ENCODE measurements around the gene OGA.

The OGA gene

GRCh38 chr10:101834341-101834740, 16.1 kb upstream of the OGA start:
- Histone ChIP-seq H3K4me1 (ENCODE audit: control insufficient read depth, insufficient read depth, low read length, poor library complexity, severe bottlenecking) (peaks cover 4% of the 10 kb centered on the region), H3K9me3 (ENCODE audit: control insufficient read depth, low read length) (no peaks in the 10 kb centered on the region), H3K36me3 (ENCODE audit: control insufficient read depth, insufficient read depth, low read length) (no peaks in the 10 kb centered on the region), H3K4me3 (ENCODE audit: extremely low read depth, insufficient read depth, low read length, poor library complexity, severe bottlenecking) (no peak overlapping the region), H3K27ac (ENCODE audit: low read depth, low read length, severe bottlenecking) (no peak overlapping the region)
- 75% methylated on average over 7 of the region's 8 CpGs; no CpG with 5 or more reads in 1 of the 2 experiments for WGBS, 2 experiments (ENCODE audit: insufficient coverage in 2 of 2)

GRCh38 chr10:101833466-101833865, 15.2 kb upstream of the OGA start:
- WGBS, 2 experiments (ENCODE audit: insufficient coverage in 2 of 2), result 100% methylated on average over 1 of the region's 1 CpG; no CpG with 5 or more reads in 1 of the 2 experiments
- H3K4me3 ChIP-seq (ENCODE audit: extremely low read depth, insufficient read depth, low read length, poor library complexity, severe bottlenecking), result no peak overlapping the region
- no peaks in the 10 kb centered on the region for H3K9me3 ChIP-seq (ENCODE audit: control insufficient read depth, low read length)
- H3K4me1 ChIP-seq (ENCODE audit: control insufficient read depth, insufficient read depth, low read length, poor library complexity, severe bottlenecking), result peaks cover 4% of the 10 kb centered on the region
- H3K27ac ChIP-seq (ENCODE audit: low read depth, low read length, severe bottlenecking), result no peak overlapping the region
- no peaks in the 10 kb centered on the region for H3K36me3 ChIP-seq (ENCODE audit: control insufficient read depth, insufficient read depth, low read length)

- H3K4me1 ChIP-seq (ENCODE audit: control insufficient read depth, insufficient read depth, low read length, poor library complexity, severe bottlenecking), result peaks cover 4% of the 10 kb centered on the region
- WGBS, 2 experiments (ENCODE audit: insufficient coverage in 2 of 2), result 91 to 98% methylated on average over 4 of the region's 4 CpGs
These were observed 14.1 kb upstream of the OGA start for GRCh38 chr10:101832325-101832771.

GRCh38 chr10:101831169-101831811, 13.0 kb upstream of the OGA start:
- Histone ChIP-seq H3K36me3 (ENCODE audit: control insufficient read depth, insufficient read depth, low read length) (no peaks in the 10 kb centered on the region), H3K27ac (ENCODE audit: low read depth, low read length, severe bottlenecking) (no peak overlapping the region), H3K4me1 (ENCODE audit: control insufficient read depth, insufficient read depth, low read length, poor library complexity, severe bottlenecking) (peaks cover 11% of the 10 kb centered on the region), H3K4me3 (ENCODE audit: extremely low read depth, insufficient read depth, low read length, poor library complexity, severe bottlenecking) (peak overlapping the region; percentile 32), H3K9me3 (ENCODE audit: control insufficient read depth, low read length) (no peaks in the 10 kb centered on the region)
- 69 to 90% methylated on average over 2 to 6 of the region's 9 CpGs for WGBS, 2 experiments (ENCODE audit: insufficient coverage in 2 of 2)

More at GRCh38 chr10:101832325-101832771, 14.1 kb upstream of the OGA start:
- Histone ChIP-seq H3K9me3 (ENCODE audit: control insufficient read depth, low read length) (no peaks in the 10 kb centered on the region), H3K4me3 (ENCODE audit: extremely low read depth, insufficient read depth, low read length, poor library complexity, severe bottlenecking) (no peak overlapping the region), H3K36me3 (ENCODE audit: control insufficient read depth, insufficient read depth, low read length) (no peaks in the 10 kb centered on the region), H3K27ac (ENCODE audit: low read depth, low read length, severe bottlenecking) (no peak overlapping the region)

GRCh38 chr10:101830322-101831168, 12.3 kb upstream of the OGA start:
- 7 to 14% methylated on average over 24 to 27 of the region's 56 CpGs for WGBS, 2 experiments (ENCODE audit: insufficient coverage in 2 of 2)
- Histone ChIP-seq H3K4me1 (ENCODE audit: control insufficient read depth, insufficient read depth, low read length, poor library complexity, severe bottlenecking) (peaks cover 18% of the 10 kb centered on the region), H3K9me3 (ENCODE audit: control insufficient read depth, low read length) (no peaks in the 10 kb centered on the region), H3K27ac (ENCODE audit: low read depth, low read length, severe bottlenecking) (peak overlapping the region; percentile 80), H3K36me3 (ENCODE audit: control insufficient read depth, insufficient read depth, low read length) (no peaks in the 10 kb centered on the region), H3K4me3 (ENCODE audit: extremely low read depth, insufficient read depth, low read length, poor library complexity, severe bottlenecking) (peak overlapping the region; percentile 32)

- Histone ChIP-seq H3K4me3 (ENCODE audit: extremely low read depth, insufficient read depth, low read length, poor library complexity, severe bottlenecking) (peak overlapping the region; percentile 32), H3K9me3 (ENCODE audit: control insufficient read depth, low read length) (no peaks in the 10 kb centered on the region), H3K36me3 (ENCODE audit: control insufficient read depth, insufficient read depth, low read length) (no peaks in the 10 kb centered on the region), H3K27ac (ENCODE audit: low read depth, low read length, severe bottlenecking) (no peak overlapping the region), H3K4me1 (ENCODE audit: control insufficient read depth, insufficient read depth, low read length, poor library complexity, severe bottlenecking) (peaks cover 24% of the 10 kb centered on the region)
- 26% methylated on average over 12 to 14 of the region's 31 CpGs for WGBS, 2 experiments (ENCODE audit: insufficient coverage in 2 of 2)
These were observed 11.5 kb upstream of the OGA start for GRCh38 chr10:101829561-101830315.

- no peak overlapping the region for H3K27ac ChIP-seq (ENCODE audit: low read depth, low read length, severe bottlenecking)
- H3K36me3 ChIP-seq (ENCODE audit: control insufficient read depth, insufficient read depth, low read length), result no peaks in the 10 kb centered on the region
- WGBS, 2 experiments (ENCODE audit: insufficient coverage in 2 of 2), result 72 to 82% methylated on average over 32 to 34 of the region's 39 CpGs
- no peaks in the 10 kb centered on the region for H3K9me3 ChIP-seq (ENCODE audit: control insufficient read depth, low read length)
- H3K4me3 ChIP-seq (ENCODE audit: extremely low read depth, insufficient read depth, low read length, poor library complexity, severe bottlenecking), result peak overlapping the region; percentile 3
- peaks cover 24% of the 10 kb centered on the region for H3K4me1 ChIP-seq (ENCODE audit: control insufficient read depth, insufficient read depth, low read length, poor library complexity, severe bottlenecking)
These were observed 10.7 kb upstream of the OGA start for GRCh38 chr10:101828766-101829551.

- Histone ChIP-seq H3K36me3 (ENCODE audit: control insufficient read depth, insufficient read depth, low read length) (peaks cover 3% of the 10 kb centered on the region), H3K4me1 (ENCODE audit: control insufficient read depth, insufficient read depth, low read length, poor library complexity, severe bottlenecking) (peaks cover 24% of the 10 kb centered on the region), H3K4me3 (ENCODE audit: extremely low read depth, insufficient read depth, low read length, poor library complexity, severe bottlenecking) (no peak overlapping the region), H3K9me3 (ENCODE audit: control insufficient read depth, low read length) (no peaks in the 10 kb centered on the region), H3K27ac (ENCODE audit: low read depth, low read length, severe bottlenecking) (no peak overlapping the region)
- 93 to 100% methylated on average over 3 to 7 of the region's 10 CpGs for WGBS, 2 experiments (ENCODE audit: insufficient coverage in 2 of 2)
These were observed 9.8 kb upstream of the OGA start for GRCh38 chr10:101827919-101828600.

- peaks cover 24% of the 10 kb centered on the region for H3K4me1 ChIP-seq (ENCODE audit: control insufficient read depth, insufficient read depth, low read length, poor library complexity, severe bottlenecking)
- H3K9me3 ChIP-seq (ENCODE audit: control insufficient read depth, low read length), result no peaks in the 10 kb centered on the region
- no peak overlapping the region for H3K27ac ChIP-seq (ENCODE audit: low read depth, low read length, severe bottlenecking)
- no peak overlapping the region for H3K4me3 ChIP-seq (ENCODE audit: extremely low read depth, insufficient read depth, low read length, poor library complexity, severe bottlenecking)
- H3K36me3 ChIP-seq (ENCODE audit: control insufficient read depth, insufficient read depth, low read length), result peaks cover 3% of the 10 kb centered on the region
- 96 to 100% methylated on average over 1 of the region's 5 CpGs for WGBS, 2 experiments (ENCODE audit: insufficient coverage in 2 of 2)
These were observed 8.7 kb upstream of the OGA start for GRCh38 chr10:101826852-101827434.

All from mesodermal cell (in vitro differentiated cells).